Measurements from ENCODE around the gene ZDHHC13. TPM values are rescaled to one million over a fixed set of nuclear protein-coding genes. Genes with fewer than 3 reads are reported as not detected.
A peak's percentile ranks its signal among the peaks of the same experiment; 100 is the strongest.

Gene ZDHHC13
- polyA plus RNA-seq, 4 donors = 5.7 to 21.7 (median 14.5) TPM

GRCh38 chr11:19209617-19210370 lies 92.8 kb downstream of the ZDHHC13 start:
- no peaks in the 10 kb centered on the region for H3K4me1 ChIP-seq (ENCODE audit: control insufficient read depth in 3 of 3, insufficient read depth in 2 of 3, low read depth in 1 of 3, low read length in 2 of 3)
- no peak overlapping the region for H3K27ac ChIP-seq (ENCODE audit: low read depth in 1 of 3, low read length in 2 of 3)
- 78 to 86% (median 82%) methylated on average over 4 of the region's 4 CpGs for WGBS, 3 donors
- no peaks in the 10 kb centered on the region for H3K36me3 ChIP-seq (ENCODE audit: control insufficient read depth in 3 of 3, insufficient read depth in 2 of 3, low read depth in 1 of 3, low read length in 3 of 3)
- DNase-seq = no peak
- H3K27me3 ChIP-seq (ENCODE audit: control insufficient read depth in 3 of 3, insufficient read depth in 3 of 3, low read length in 3 of 3) = no peaks in the 10 kb centered on the region
- H3K9me3 ChIP-seq (ENCODE audit: control insufficient read depth in 2 of 2, insufficient read depth in 1 of 2, low read depth in 1 of 2, low read length in 1 of 2) = no peaks in the 10 kb centered on the region
- H3K4me3 ChIP-seq (ENCODE audit: low read depth in 1 of 3, low read length in 3 of 3) = no peak overlapping the region
- no peak for FAIRE-seq

DNA sequence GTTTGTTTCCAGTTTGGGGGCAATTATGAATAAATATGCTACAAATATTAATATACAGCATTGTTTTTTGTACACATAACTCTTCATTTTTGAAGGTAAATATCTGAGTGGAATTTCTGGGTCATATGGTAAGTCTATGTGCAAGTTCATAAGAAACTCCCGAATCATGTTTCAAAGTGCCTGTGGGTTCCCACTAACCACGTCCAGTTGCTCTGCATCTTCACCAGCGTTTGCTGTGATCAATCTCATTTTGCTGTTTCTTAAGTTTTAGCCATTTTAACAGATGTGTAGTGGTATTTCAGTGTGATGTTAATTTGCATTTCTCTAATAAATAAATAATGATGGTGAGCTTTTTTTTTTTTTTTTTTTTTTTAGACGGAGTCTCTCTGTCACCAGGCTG lies 99.1 kb downstream of the ZDHHC13 start:
- Histone ChIP-seq H3K27ac (ENCODE audit: low read depth in 1 of 3, low read length in 2 of 3) (no peak overlapping the region), H3K9me3 (ENCODE audit: control insufficient read depth in 2 of 2, insufficient read depth in 1 of 2, low read depth in 1 of 2, low read length in 1 of 2) (no peaks in the 10 kb centered on the region), H3K4me1 (ENCODE audit: control insufficient read depth in 3 of 3, insufficient read depth in 2 of 3, low read depth in 1 of 3, low read length in 2 of 3) (peaks cover 0 to 6% (median 0%) of the 10 kb centered on the region in 3 donors), H3K36me3 (ENCODE audit: control insufficient read depth in 3 of 3, insufficient read depth in 2 of 3, low read depth in 1 of 3, low read length in 3 of 3) (no peaks in the 10 kb centered on the region), H3K27me3 (ENCODE audit: control insufficient read depth in 3 of 3, insufficient read depth in 3 of 3, low read length in 3 of 3) (no peaks in the 10 kb centered on the region), H3K4me3 (ENCODE audit: low read depth in 1 of 3, low read length in 3 of 3) (no peak overlapping the region)
- DNase-seq = no peak
- no peak for FAIRE-seq
- WGBS, 3 donors = 79 to 91% (median 81%) methylated on average over 4 of the region's 4 CpGs

DNA sequence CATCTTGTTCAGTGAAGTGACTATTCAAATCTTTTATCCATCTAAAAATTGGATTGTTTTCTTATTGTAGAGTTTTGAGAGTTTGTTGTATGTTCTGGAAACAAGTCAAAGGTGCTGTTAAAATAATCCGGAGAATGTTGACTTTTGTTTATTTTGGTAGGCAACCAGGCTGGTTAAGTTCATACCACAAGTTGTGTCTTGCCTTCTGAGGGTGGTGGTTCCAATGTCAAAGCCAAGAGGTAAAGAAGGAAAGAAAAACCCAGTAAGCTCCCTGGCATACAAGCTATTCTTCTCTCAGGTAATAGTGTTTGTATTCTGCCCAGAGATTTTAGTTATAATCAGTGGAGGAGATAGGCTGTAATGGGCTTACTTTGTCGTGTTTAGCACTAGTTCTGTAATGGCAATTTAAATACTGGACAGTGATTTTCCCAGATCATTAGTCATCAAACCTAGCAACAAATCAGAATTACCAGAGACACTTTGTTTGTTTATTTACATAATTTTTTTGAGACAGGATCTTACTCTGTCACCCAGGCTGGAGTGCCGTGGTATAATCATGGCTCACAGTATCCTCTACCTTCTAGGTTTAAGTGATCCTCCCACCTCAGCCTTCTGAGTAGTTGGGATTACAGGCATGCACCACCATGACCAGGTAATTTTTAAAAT lies 99.9 kb downstream of the ZDHHC13 start:
- FAIRE-seq (no peak), DNase-seq (no peak)
- Histone ChIP-seq H3K9me3 (ENCODE audit: control insufficient read depth in 2 of 2, insufficient read depth in 1 of 2, low read depth in 1 of 2, low read length in 1 of 2) (no peaks in the 10 kb centered on the region), H3K27ac (ENCODE audit: low read depth in 1 of 3, low read length in 2 of 3) (no peak overlapping the region), H3K4me1 (ENCODE audit: control insufficient read depth in 3 of 3, insufficient read depth in 2 of 3, low read depth in 1 of 3, low read length in 2 of 3) (peaks cover 0 to 14% (median 3%) of the 10 kb centered on the region in 3 donors), H3K27me3 (ENCODE audit: control insufficient read depth in 3 of 3, insufficient read depth in 3 of 3, low read length in 3 of 3) (no peaks in the 10 kb centered on the region), H3K4me3 (ENCODE audit: low read depth in 1 of 3, low read length in 3 of 3) (no peak overlapping the region), H3K36me3 (ENCODE audit: control insufficient read depth in 3 of 3, insufficient read depth in 2 of 3, low read depth in 1 of 3, low read length in 3 of 3) (no peaks in the 10 kb centered on the region)
- WGBS, 3 donors = 54 to 59% (median 55%) methylated on average over 3 of the region's 3 CpGs

- no peak overlapping the region for H3K27ac ChIP-seq (ENCODE audit: low read depth in 1 of 3, low read length in 2 of 3)
- DNase-seq (no peak), FAIRE-seq (no peak)
- H3K36me3 ChIP-seq (ENCODE audit: control insufficient read depth in 3 of 3, insufficient read depth in 2 of 3, low read depth in 1 of 3, low read length in 3 of 3) = no peaks in the 10 kb centered on the region
- no peak overlapping the region for H3K4me3 ChIP-seq (ENCODE audit: low read depth in 1 of 3, low read length in 3 of 3)
- 61 to 73% (median 67%) methylated on average over 3 of the region's 3 CpGs for WGBS, 3 donors
- peaks cover 0 to 7% of the 10 kb centered on the region in 2 donors for H3K9me3 ChIP-seq (ENCODE audit: control insufficient read depth in 2 of 2, insufficient read depth in 1 of 2, low read depth in 1 of 2, low read length in 1 of 2)
- H3K27me3 ChIP-seq (ENCODE audit: control insufficient read depth in 3 of 3, insufficient read depth in 3 of 3, low read length in 3 of 3) = no peaks in the 10 kb centered on the region
- peaks cover 0 to 15% (median 3%) of the 10 kb centered on the region in 3 donors for H3K4me1 ChIP-seq (ENCODE audit: control insufficient read depth in 3 of 3, insufficient read depth in 2 of 3, low read depth in 1 of 3, low read length in 2 of 3)
Observed at GRCh38 chr11:19218216-19218615, 101.2 kb downstream of the ZDHHC13 start.

DNA sequence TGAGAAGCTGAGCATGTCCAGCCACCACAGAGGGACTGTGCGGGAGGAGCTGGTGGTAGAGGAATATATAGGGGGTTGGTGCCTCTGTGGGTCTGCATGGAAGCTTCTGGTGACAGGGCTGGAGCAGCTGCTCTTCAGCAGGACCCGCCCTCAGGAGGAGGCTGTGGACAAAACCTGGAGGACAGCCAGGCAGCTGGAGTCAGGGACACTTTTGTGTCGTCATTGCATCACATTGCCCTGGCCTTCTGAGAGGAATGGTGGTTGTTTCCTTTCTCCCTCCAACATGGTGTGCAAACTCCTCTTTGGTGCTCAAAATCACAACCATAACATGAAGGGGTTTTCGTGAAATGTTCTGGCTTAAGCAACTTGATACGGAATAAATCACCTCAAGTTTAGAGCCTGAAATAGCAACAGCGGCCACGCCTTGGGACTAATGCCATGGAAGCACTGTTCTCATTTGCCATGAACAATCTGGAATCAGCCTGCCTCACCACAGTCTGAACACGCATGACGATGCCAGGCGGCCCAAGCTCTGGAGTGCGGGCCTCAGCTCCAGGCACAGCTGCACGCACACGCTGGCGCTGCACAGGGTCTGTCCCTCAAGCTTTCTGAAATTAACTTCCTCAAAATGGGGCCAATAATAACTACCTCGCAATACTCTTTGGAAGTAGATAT lies 102.0 kb downstream of the ZDHHC13 start:
- Histone ChIP-seq H3K4me3 (ENCODE audit: low read depth in 1 of 3, low read length in 3 of 3) (no peak overlapping the region), H3K9me3 (ENCODE audit: control insufficient read depth in 2 of 2, insufficient read depth in 1 of 2, low read depth in 1 of 2, low read length in 1 of 2) (peaks cover 0 to 7% of the 10 kb centered on the region in 2 donors), H3K27me3 (ENCODE audit: control insufficient read depth in 3 of 3, insufficient read depth in 3 of 3, low read length in 3 of 3) (no peaks in the 10 kb centered on the region), H3K4me1 (ENCODE audit: control insufficient read depth in 3 of 3, insufficient read depth in 2 of 3, low read depth in 1 of 3, low read length in 2 of 3) (peaks cover 0 to 15% (median 3%) of the 10 kb centered on the region in 3 donors), H3K27ac (ENCODE audit: low read depth in 1 of 3, low read length in 2 of 3) (no peak overlapping the region), H3K36me3 (ENCODE audit: control insufficient read depth in 3 of 3, insufficient read depth in 2 of 3, low read depth in 1 of 3, low read length in 3 of 3) (peaks cover 0 to 3% (median 2%) of the 10 kb centered on the region in 3 donors)
- FAIRE-seq (no peak), DNase-seq (peak in 1 of 2 donors; percentile 42)
- WGBS, 3 donors = 74 to 82% (median 79%) methylated on average over 15 of the region's 15 CpGs

DNA sequence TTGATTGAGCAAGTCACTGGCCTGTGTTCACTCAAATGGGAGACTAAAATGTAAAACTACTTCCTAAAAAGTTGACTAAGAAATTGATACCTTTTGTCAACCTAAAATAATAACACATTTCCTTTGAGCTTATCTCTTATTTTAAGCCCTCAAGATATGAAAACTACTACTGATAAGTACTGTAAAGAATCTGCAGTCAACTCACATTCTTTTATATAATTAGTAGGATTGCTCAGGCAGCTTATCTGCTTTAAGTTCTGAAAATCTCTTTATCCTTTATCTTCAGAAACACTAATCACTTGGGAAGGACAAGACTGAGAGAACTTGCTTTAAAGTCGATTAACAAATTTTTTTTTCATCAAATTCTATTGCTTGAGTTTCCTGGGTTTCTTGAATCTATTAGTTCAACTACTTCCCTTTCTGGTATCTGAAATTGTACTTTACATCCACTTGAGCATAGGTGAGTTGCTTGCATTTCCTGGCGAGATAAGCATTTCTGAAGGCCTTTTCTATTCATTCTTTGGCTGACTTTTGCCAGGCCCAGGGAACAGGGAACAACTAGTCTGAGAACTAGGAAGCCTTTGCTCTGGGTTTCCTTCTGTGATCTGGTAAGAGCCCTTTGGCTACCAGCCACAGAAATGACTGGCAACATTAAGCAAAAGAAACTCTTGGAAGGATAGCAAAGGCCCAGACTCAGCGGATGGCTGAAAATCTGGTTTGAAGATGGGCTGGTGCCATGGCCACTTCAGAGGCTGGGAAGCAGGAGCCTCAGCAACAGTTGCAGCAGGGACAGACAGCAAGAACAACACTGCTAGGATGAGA lies 104.1 kb downstream of the ZDHHC13 start:
- peak; percentile 51 to 61 for DNase-seq

DNA sequence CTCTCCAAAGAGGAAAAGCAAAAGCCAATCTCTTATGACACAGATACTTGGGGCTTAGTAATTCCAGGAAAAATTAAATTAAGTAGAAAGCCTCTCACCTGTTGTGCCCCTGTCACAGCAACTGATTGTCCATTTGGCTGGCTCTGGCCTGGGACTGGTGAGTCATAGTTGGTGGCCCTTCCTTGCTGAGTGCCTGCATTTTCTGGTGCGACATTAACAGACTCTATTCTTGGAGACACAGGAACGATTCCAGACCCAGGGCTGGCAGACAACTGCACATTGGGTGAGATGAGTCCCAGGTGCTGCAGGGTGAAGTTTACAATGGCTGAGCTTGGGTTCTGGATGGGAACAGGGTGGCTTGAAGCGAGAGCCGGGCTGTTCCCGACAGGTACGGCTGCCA lies 108.2 kb downstream of the ZDHHC13 start:
- no peak for DNase-seq
- no peaks in the 10 kb centered on the region for H3K27me3 ChIP-seq (ENCODE audit: control insufficient read depth in 3 of 3, insufficient read depth in 3 of 3, low read length in 3 of 3)
- no peak overlapping the region for H3K27ac ChIP-seq (ENCODE audit: low read depth in 1 of 3, low read length in 2 of 3)
- peaks cover 0 to 18% (median 2%) of the 10 kb centered on the region in 3 donors for H3K36me3 ChIP-seq (ENCODE audit: control insufficient read depth in 3 of 3, insufficient read depth in 2 of 3, low read depth in 1 of 3, low read length in 3 of 3)
- FAIRE-seq = no peak
- peaks cover 0 to 7% of the 10 kb centered on the region in 2 donors for H3K9me3 ChIP-seq (ENCODE audit: control insufficient read depth in 2 of 2, insufficient read depth in 1 of 2, low read depth in 1 of 2, low read length in 1 of 2)
- peaks cover 0 to 13% (median 3%) of the 10 kb centered on the region in 3 donors for H3K4me1 ChIP-seq (ENCODE audit: control insufficient read depth in 3 of 3, insufficient read depth in 2 of 3, low read depth in 1 of 3, low read length in 2 of 3)
- H3K4me3 ChIP-seq (ENCODE audit: low read depth in 1 of 3, low read length in 3 of 3) = no peak overlapping the region
- WGBS, 3 donors = 95 to 97% (median 97%) methylated on average over 6 of the region's 6 CpGs

More for the DNA sequence above, 104.1 kb downstream of the ZDHHC13 start:
- Histone ChIP-seq H3K4me3 (ENCODE audit: low read depth in 1 of 3, low read length in 3 of 3) (no peak overlapping the region), H3K36me3 (ENCODE audit: control insufficient read depth in 3 of 3, insufficient read depth in 2 of 3, low read depth in 1 of 3, low read length in 3 of 3) (peaks cover 0 to 9% (median 2%) of the 10 kb centered on the region in 3 donors), H3K27ac (ENCODE audit: low read depth in 1 of 3, low read length in 2 of 3) (peak overlapping the region in 1 of 3 donors; percentile 48), H3K9me3 (ENCODE audit: control insufficient read depth in 2 of 2, insufficient read depth in 1 of 2, low read depth in 1 of 2, low read length in 1 of 2) (peaks cover 0 to 7% of the 10 kb centered on the region in 2 donors), H3K27me3 (ENCODE audit: control insufficient read depth in 3 of 3, insufficient read depth in 3 of 3, low read length in 3 of 3) (no peaks in the 10 kb centered on the region), H3K4me1 (ENCODE audit: control insufficient read depth in 3 of 3, insufficient read depth in 2 of 3, low read depth in 1 of 3, low read length in 2 of 3) (peaks cover 0 to 19% (median 3%) of the 10 kb centered on the region in 3 donors)
- FAIRE-seq = no peak
- 27 to 39% (median 39%) methylated on average over 3 of the region's 3 CpGs for WGBS, 3 donors
